ENCODE results near the gene ZNF480.
"Not testable (repeated sequence)": the region's sequence is repeated elsewhere in the genome, so short reads cannot be mapped to it uniquely, and the experiment has no call there.

The ZNF480 gene

DNA sequence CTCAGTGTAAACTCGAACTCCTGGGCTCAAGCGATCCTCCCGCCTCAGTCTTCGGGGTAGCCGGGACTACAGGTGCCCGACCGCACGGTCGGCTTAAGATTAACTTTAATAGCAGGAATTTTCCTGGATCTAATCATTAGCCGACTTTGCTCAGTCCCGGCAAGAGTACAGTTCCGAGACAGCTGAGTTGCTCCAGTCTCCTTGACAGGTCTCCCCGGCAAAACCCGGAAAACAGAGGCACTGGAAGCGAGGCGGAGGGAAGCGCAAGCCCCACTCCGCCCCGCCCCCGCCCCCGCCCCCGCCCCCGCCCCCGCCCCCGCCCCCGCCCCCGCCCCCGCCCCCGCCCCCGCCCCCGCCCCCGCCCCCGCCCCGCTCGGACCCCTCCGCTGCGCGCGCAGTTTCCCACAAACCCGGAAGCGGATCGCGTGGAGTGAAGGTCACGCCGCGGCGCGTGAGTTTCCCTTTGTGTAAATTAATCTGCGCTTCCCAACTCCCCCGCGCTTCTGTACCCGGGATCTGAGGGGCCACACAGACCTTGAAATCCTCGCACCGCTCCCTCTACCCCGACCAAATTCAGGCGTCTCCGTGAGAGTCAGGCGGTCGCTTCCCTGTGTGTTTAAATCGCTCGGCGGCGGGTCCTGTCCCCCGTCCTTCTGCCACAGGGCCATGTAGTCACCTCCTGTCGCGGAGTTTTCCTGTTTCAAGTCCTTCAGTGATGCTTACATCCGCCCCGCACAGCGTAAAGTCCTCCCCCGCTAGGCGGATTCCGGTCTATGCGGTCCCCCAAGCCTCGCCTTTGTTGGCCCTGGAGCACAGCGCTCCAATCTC is at the start of gene ZNF480:
TSS of gene ZNF480 (plus strand) at position 397 of the 828 bp plus-strand sequence. CDS start 3,244 bp downstream, outside the sequence.
- DNase-seq (ENCODE audit: low read depth in 2 of 2, low spot score in 1 of 2), result peak; percentile 62 to 71

DNA sequence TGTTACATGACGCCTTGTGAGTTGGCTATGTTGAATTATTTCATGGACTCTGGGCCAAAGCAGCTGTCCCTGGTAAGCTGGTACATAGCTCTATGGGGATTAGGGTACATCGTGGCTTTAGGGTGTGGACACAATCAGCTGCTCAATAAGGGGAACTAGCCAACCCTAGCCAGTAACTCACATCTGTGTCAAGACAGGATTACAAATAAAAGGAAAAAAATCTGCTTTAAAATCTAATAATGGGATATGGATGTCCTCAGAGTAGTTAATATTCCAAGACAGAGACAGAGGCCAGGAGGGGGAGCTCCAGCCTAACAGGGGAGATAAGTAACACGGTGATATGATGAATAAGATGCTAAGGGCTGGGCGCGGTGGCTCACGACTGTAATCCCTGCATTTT is 48.7 kb upstream of the ZNF480 start:
- DNase-seq (ENCODE audit: low read depth in 2 of 2, low spot score in 1 of 2), result peak; percentile 34 to 38

DNA sequence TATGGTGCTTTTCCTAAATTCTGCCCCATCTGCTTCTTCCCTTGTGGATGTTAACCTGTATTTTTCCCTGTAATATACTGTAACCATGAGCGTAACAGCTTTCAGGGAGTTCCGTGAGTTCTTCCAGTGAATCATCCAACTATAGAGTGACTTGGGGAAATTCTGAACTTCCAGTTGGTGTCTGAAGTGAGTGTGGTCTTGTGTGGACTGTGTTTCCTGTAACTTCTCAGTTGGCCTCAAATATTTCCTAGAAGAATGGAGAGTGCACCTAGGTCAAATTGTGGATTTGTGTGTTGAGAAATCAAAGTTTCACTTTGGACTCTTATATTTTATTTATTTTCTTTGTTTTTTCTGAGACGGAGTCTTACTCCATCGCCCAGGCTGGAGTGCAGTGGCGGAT is 38.5 kb upstream of the ZNF480 start:
- no peak for DNase-seq (ENCODE audit: low read depth in 2 of 2, low spot score in 1 of 2)

GRCh38 chr19:52265556-52265955 is 31.4 kb upstream of the ZNF480 start:
- DNase-seq (ENCODE audit: low read depth in 2 of 2, low spot score in 1 of 2), result not testable (repeated sequence)

DNA sequence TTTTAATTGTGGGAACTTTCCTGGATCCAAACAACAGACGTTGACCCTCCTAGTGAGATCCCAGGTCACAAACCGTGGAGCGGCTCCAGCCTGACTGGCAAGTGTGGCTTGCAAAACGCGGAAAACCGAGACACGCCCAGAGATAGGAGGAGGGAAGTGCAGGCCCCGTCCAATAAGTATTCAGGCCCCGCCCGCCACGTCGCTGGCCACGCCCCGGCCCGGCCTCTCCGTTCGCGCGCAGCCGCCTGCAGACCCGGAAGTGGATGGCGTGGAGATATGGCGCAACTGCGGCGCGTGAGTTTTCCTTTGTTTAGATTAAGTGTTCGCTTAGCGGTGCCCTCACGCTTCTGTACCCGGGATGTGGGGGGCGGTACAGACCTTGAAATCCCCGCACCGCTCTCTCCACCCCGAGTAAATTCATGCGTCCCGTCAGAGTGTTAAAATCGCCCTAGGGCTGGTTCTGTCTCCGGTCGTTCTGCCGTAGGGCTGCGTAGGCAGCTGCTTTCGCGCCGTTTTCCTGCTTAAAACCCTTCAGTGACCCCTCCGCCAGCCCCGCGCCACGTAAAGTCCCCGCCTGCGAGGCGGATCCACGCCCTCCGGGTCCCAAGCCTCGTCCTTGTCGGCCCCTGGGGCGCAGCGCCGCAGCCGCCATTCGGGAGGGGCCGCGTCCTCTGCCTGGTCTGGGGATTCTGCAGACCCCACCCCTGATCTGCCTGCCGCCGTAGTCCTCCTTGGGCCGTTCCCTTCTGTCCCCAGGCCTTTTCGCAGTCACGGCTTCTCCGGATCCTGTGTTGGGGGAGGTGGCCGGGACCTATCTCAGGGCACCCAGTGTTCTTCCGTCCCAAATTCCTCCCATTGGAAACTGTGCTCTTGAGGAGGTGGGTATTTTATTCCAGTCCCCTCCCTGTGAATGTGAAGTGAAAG is 27.4 kb upstream of the ZNF480 start, which contains the start of gene ZNF766:
TSS of gene ZNF766 (plus strand) at position 250 of the 924 bp plus-strand sequence. CDS start at position 277, 27 bp downstream.
- DNase-seq (ENCODE audit: low read depth in 2 of 2, low spot score in 1 of 2), result peak; percentile 93 to 96

GRCh38 chr19:52270266-52270885 is 26.6 kb upstream of the ZNF480 start:
- DNase-seq (ENCODE audit: low read depth in 2 of 2, low spot score in 1 of 2), result no peak

- no peak for DNase-seq (ENCODE audit: low read depth in 2 of 2, low spot score in 1 of 2)
Measured at GRCh38 chr19:52273301-52273700, 23.7 kb upstream of the ZNF480 start.

DNA sequence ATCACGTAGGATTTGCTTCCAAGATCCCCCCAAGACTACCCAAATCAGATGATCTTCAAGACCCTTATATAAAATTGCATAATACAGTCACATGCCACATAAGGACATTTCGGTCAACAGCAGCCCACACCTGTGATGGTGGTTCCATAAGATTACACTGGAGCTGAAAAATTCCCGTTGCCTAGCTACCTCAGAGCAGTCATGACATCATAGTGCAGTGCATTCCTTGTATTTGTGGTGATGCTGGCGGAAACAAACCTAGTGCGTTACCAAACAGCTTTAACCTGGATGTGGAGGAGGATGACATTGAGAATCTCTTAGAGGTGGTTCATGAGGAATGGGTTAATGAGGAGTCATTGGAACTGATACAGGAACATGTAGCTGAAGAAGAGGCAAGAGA is 22.8 kb upstream of the ZNF480 start:
- no peak for DNase-seq (ENCODE audit: low read depth in 2 of 2, low spot score in 1 of 2)

DNA sequence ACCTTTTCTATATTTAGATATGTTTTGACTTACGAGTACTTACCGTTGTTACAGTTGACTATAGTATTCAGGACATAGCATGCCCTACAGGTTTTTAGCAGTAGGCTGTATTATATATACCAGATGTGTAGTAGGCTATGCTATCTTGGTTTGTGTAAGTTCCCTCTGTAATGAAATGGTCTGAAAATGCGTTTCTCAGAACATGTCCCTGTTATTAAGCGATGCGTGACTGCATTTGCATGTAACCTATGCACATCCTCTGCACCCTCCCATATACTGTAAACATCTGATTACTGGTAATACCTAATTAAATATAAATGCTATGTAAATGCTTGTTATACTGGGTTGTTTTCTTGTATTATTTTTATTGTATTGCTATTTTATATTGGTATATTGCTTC is 21.0 kb upstream of the ZNF480 start:
- DNase-seq (ENCODE audit: low read depth in 2 of 2, low spot score in 1 of 2), result no peak

- no peak for DNase-seq (ENCODE audit: low read depth in 2 of 2, low spot score in 1 of 2)
Measured at GRCh38 chr19:52277471-52277870, 19.5 kb upstream of the ZNF480 start.

DNA sequence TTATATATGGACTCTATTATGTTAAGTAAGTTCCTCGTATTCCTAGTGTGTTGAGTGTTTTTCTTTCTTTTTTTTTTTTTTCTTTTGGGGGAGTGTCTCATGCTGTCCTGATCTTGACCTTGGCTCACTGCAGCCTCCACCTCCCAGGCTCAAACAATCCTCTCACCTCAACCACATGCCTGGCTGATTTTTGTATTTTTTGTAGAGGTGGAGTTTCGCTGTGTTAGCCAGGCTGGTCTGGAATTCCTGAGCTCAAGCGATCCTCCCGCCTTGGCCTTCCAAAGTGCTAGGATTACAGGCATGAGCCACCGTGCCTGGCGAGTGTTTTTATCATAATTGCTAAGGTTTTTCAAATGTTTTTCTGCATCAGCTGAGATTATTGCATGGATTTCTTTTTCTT is 10.7 kb upstream of the ZNF480 start:
- DNase-seq (ENCODE audit: low read depth in 2 of 2, low spot score in 1 of 2), result no peak

DNA sequence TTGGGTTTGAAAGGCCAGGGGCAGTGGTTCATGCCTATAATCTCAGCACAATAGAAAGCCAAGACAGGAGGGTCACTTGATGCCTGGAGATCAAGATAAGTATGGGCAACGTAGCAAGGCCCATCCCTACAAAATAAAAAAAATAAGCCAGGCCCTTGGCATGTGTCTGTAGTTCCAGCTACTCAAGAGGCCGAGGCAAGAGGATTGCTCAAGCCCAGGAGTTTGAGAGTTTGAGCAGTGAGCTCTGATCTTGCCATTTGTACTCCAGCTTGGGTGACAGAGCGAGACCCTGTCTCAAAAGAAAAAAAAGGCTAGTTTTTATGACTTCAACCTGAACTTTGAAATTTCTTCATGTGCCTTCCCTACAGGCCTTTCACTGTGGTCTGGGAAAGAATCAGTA is 5.2 kb upstream of the ZNF480 start:
- no peak for DNase-seq (ENCODE audit: low read depth in 2 of 2, low spot score in 1 of 2)

- not testable (repeated sequence) for DNase-seq (ENCODE audit: low read depth in 2 of 2, low spot score in 1 of 2)
Measured at GRCh38 chr19:52292946-52293345, 4.0 kb upstream of the ZNF480 start.

DNA sequence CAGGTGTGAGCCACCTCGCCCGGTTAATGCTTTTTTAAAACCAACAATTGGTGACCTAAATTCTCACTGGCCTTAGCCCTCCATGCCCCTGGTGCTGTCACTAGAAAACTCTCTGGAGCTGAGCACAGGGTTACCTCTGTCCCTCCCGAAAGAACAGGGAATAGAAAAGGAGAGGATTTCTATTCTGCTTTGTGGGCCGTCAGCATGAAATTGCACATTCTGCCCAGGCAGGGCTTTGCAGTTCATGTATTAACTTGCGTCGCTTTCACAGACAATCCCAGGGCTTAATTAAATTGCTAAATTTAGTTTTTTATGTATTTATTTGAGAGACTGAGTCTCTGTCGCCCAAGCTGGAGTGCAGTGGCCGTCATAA is 583 bp upstream of the ZNF480 start:
- no peak for DNase-seq (ENCODE audit: low read depth in 2 of 2, low spot score in 1 of 2)

- DNase-seq (ENCODE audit: low read depth in 2 of 2, low spot score in 1 of 2), result no peak
Measured at GRCh38 chr19:52297601-52298364, 814 bp downstream of the ZNF480 start.

DNA sequence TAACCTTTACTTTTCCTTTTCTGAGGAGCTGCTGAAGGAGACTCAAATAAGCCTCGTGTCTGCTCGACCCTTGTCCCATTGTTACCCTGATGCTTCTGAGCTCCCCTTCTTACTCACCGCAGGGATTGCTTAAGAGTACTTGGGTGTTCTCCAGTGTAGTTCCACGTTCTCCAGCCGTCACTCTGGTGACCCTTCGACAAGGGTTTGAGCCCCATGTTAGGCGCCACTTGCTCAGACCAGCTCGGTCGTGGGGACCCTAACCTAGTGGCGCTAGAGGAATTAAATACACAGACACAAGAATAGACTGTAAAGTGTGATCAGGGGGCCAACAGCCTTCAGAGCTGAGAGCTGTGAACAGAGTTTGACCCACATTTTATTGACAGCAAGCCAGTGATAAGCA is 10.3 kb downstream of the ZNF480 start:
- no peak for DNase-seq (ENCODE audit: low read depth in 2 of 2, low spot score in 1 of 2)

GRCh38 chr19:52322429-52322828 is 25.5 kb downstream of the ZNF480 start:
- no peak for DNase-seq (ENCODE audit: low read depth in 2 of 2, low spot score in 1 of 2)

DNA sequence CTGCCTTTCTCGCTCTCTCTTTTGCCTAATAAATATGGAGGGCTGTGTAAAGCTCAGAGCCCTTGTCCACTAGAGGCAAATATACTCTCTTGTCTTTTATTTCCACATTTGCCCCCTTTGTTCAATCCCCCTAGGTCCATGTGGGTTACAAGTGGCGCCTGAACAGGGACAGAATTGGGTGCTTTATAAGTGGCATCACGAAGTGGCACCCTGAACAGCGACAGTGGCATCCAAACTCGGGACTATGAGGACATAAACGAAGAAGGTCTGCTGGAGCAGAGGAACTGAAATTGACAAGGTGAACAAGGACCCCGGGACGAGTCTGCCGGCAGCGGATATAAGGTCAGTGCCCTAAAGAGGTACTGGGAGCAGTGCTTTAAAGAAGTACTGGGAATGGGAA is 34.8 kb downstream of the ZNF480 start:
- no peak for DNase-seq (ENCODE audit: low read depth in 2 of 2, low spot score in 1 of 2)

DNA sequence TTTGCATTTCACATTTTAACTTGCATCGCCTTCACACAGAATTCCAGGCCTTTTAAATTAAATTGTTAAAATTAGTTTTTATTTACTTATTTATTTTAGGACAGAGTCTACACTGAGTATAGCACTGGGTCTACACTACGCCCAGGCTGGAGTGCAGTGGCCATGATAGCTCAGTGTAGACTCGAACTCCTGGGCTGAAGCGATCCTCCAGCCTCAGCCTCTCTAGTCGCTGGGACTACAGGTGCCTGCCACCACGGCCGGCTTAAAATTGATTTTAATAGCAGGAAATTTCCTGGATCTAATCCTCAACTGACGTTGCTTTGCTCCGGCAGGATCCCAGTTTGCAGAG is 38.8 kb downstream of the ZNF480 start:
- no peak for DNase-seq (ENCODE audit: low read depth in 2 of 2, low spot score in 1 of 2)

DNA sequence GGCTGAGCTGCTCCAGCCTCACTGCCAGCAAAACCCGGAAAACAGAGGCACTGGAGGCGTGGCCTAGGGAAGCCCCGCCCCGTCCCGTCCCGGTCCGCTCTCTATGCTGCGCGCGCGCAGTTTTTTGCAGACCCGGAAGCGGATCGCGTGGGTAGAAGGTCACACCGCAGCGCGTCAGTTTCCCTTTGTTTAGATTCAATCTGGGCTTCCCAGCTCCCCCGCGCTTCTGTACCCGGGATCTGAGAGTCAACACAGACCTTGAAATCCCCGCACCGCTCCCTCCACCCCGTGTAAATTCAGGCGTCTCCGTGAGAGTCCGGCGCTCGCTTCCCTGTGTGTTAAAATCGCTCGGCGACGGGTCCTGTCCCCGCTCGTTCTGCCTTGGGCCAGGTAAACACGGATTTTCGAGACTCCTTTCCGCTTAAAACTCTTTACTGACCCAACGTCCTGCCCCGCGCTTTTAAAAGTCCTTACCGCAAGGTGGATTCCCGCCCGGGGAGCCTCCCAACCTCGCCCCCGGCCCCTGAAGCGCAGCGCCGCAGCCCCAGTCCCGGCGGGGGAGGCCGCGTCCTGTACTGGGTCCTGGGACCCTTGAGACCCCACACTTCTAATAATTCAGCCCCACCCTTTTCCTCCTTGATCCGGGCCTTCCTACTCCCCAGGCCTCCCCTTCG is 39.3 kb downstream of the ZNF480 start, which contains the start of gene ZNF610:
TSS of gene ZNF610 (plus strand) at position 127 of the 674 bp plus-strand sequence. CDS start 12,930 bp downstream, outside the sequence.
- DNase-seq (ENCODE audit: low read depth in 2 of 2, low spot score in 1 of 2), result peak; percentile 72 to 75

All from stimulated activated CD8-positive, alpha-beta memory T cell treated with anti-CD3 and anti-CD28 coated beads, Interleukin-4, amount 100 ng/mL, for 4 hours (primary cell).